CD4-positive, alpha-beta T cell (primary cell): ENCODE data around the gene AIFM2. TPM values are rescaled to one million over a fixed set of nuclear protein-coding genes. Genes with fewer than 3 reads are reported as not detected.

Experiments used
- ATAC-seq: fragments of 200-7000 bp; cut with Tn5 transposase; one replicate; pipeline ENCODE4 v1.10.0; 2022; ENCODE audit warnings: mild to moderate bottlenecking; ENCODE audit not compliant: poor library complexity
- CTCF ChIA-PET: fragments of 350-600 bp; sonication (Branson Sonifier 250); formaldehyde crosslinking; loops from one replicate; lab custom pipeline; 2021; ENCODE audit warnings: antibody characterized with exemption, inconsistent platforms; lab: Charles Lee
- POLR2A ChIA-PET: fragments of 350-600 bp; sonication (Branson Sonifier 250); formaldehyde crosslinking; loops from one replicate; lab custom pipeline; 2021; ENCODE audit warnings: antibody characterized with exemption, inconsistent platforms; lab: Charles Lee
- DNase-seq, 14 experiments: peaks; one replicate each; pipeline ENCODE4 v3.0.0-alpha.2; 2013 to 2020; ENCODE audit warnings: mixed read lengths in 2 of 14
- H3K27ac ChIP-seq, 2 donors: one replicate each; pipeline versions ENCODE4 v1.5.1 to v1.7.0; 2013; ENCODE audit warnings: low read length in 2 of 2, low read depth in 1 of 2, mild to moderate bottlenecking in 1 of 2
- H3K27me3 ChIP-seq, 2 experiments: 1 replicate in 1 of 2; 2 replicates in 1 of 2; pipeline versions ENCODE4 v1.6.1 to v1.7.0; 2013; ENCODE audit warnings: low read length in 2 of 2, control low read depth in 1 of 2, mild to moderate bottlenecking in 1 of 2, moderate library complexity in 1 of 2; ENCODE audit not compliant: insufficient read depth in 2 of 2, control insufficient read depth in 1 of 2
- H3K36me3 ChIP-seq: one replicate; pipeline ENCODE4 v1.6.1; 2013; ENCODE audit warnings: low read length, control low read depth; ENCODE audit not compliant: insufficient read depth
- H3K4me1 ChIP-seq: one replicate; pipeline ENCODE4 v1.6.1; 2013; ENCODE audit warnings: low read length, control low read depth; ENCODE audit not compliant: insufficient read depth
- H3K4me3 ChIP-seq: one replicate; pipeline ENCODE4 v1.5.1; 2013; ENCODE audit warnings: mild to moderate bottlenecking, low read length, moderate library complexity
- H3K9me3 ChIP-seq, 2 experiments: 1 replicate in 1 of 2; 2 replicates in 1 of 2; pipeline versions ENCODE4 v1.6.1 to v1.7.0; 2013; ENCODE audit warnings: low read length in 2 of 2, mild to moderate bottlenecking in 2 of 2, control low read depth in 1 of 2, moderate library complexity in 1 of 2; ENCODE audit not compliant: control insufficient read depth in 1 of 2, insufficient read depth in 1 of 2
- H3K27ac Mint-ChIP-seq: one replicate; pipeline ENCODE4 v1.8.0; 2020; ENCODE audit warnings: mixed read lengths
- H3K27me3 Mint-ChIP-seq: one replicate; pipeline ENCODE4 v1.8.0; 2021; ENCODE audit warnings: mixed read lengths
- H3K36me3 Mint-ChIP-seq: one replicate; pipeline ENCODE4 v1.8.0; 2021; ENCODE audit warnings: low read depth, mixed read lengths
- H3K4me1 Mint-ChIP-seq: one replicate; pipeline ENCODE4 v1.8.0; 2021; ENCODE audit warnings: low read depth, mixed read lengths
- H3K4me3 Mint-ChIP-seq: one replicate; pipeline ENCODE4 v1.8.0; 2020; ENCODE audit warnings: mild to moderate bottlenecking, mixed read lengths
- H3K9me3 Mint-ChIP-seq: one replicate; pipeline ENCODE4 v1.8.0; 2020; ENCODE audit warnings: mixed read lengths
- intact Hi-C, 2 experiments: fragments of 100-400 bp; cut with DNase I in 1 of 2; cut with micrococcal nuclease in 1 of 2; formaldehyde crosslinking; loops; one replicate each; pipeline versions ENCODE4 v1.15.1 to v1.9.0; 2023 to 2025; cut with DNase I, micrococcal nuclease
- total RNA-seq, 174 experiments: library from RNA in 2 of 174; stranded (reverse) in 2 of 174; gene quantifications; one replicate each; pipeline ENCODE4 v1.2.3 and lab custom pipeline; 2021 to 2026
- TF ChIP-seq, protein P1 (sequence below): fragments of 200-600 bp; IDR thresholded peaks from one replicate; pipeline ENCODE4 v1.8.0; 2022; ENCODE audit warnings: antibody characterized with exemption, mild to moderate bottlenecking

The AIFM2 gene
- total RNA-seq, 2 experiments from 2014 or later, result 2.3 to 2.5 TPM

DNA sequence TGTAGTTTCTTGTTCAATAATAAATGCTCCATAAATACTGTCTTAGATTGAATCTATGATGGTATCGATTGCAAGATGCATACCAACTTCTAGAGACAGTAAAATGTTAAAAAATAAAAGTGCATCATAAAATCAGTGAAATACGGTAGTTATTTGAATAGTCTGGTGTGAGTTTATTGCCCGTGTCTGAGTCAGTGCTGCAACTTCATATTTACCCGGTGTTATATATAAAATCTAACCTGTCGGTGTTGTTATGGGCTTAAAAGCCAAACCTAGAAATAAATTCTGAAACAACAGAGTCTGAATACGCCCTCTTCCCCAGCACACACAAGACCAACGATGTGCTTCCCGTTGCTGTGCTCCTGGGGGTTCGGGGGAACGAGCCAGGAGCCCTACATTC is 63.7 kb downstream of the AIFM2 start:
- Mint-ChIP-seq H3K36me3 (no peaks in the 10 kb centered on the region), H3K27me3 (no peaks in the 10 kb centered on the region), H3K27ac (no peak overlapping the region), H3K9me3 (no peaks in the 10 kb centered on the region), H3K4me1 (no peaks in the 10 kb centered on the region), H3K4me3 (no peak overlapping the region)
- intact Hi-C loops, result no loop called here
- H3K36me3 ChIP-seq, result no peaks in the 10 kb centered on the region
- TF ChIP-seq, protein P1, sequence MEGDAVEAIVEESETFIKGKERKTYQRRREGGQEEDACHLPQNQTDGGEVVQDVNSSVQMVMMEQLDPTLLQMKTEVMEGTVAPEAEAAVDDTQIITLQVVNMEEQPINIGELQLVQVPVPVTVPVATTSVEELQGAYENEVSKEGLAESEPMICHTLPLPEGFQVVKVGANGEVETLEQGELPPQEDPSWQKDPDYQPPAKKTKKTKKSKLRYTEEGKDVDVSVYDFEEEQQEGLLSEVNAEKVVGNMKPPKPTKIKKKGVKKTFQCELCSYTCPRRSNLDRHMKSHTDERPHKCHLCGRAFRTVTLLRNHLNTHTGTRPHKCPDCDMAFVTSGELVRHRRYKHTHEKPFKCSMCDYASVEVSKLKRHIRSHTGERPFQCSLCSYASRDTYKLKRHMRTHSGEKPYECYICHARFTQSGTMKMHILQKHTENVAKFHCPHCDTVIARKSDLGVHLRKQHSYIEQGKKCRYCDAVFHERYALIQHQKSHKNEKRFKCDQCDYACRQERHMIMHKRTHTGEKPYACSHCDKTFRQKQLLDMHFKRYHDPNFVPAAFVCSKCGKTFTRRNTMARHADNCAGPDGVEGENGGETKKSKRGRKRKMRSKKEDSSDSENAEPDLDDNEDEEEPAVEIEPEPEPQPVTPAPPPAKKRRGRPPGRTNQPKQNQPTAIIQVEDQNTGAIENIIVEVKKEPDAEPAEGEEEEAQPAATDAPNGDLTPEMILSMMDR, result no peak
- ChIA-PET CTCF (no interaction called here), POLR2A (no interaction called here)
- DNase-seq (no peak), ATAC-seq (no peak)
- H3K4me3 ChIP-seq, result no peak overlapping the region
- H3K4me1 ChIP-seq, result no peaks in the 10 kb centered on the region
- H3K27ac ChIP-seq, result no peak overlapping the region
- H3K9me3 ChIP-seq, result no peaks in the 10 kb centered on the region
- H3K27me3 ChIP-seq, result no peaks in the 10 kb centered on the region

DNA sequence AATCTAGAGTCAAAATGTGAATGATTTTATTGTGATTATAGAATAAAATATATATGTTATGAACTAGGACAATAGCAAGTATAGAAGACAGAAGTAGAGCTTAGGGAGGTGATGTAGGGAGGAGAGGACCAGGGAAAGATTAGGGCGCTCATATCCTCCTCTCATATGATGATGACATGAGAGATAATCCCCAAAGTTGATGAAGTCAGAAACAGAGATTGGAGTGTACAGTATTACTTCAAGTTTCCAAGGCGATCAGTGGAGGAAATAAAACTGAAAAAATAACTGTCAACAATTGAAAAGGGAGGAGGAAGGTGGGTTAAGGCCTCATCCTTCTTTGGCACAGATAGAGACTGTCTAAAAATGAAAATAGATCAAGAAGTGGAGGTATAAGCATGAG is 65.0 kb downstream of the AIFM2 start:
- Mint-ChIP-seq H3K27ac (no peak overlapping the region), H3K9me3 (no peaks in the 10 kb centered on the region), H3K4me3 (no peak overlapping the region), H3K4me1 (no peaks in the 10 kb centered on the region), H3K27me3 (no peaks in the 10 kb centered on the region), H3K36me3 (no peaks in the 10 kb centered on the region)
- Histone ChIP-seq H3K4me1 (no peaks in the 10 kb centered on the region), H3K36me3 (no peaks in the 10 kb centered on the region), H3K27ac (no peak overlapping the region), H3K9me3 (no peaks in the 10 kb centered on the region), H3K4me3 (no peak overlapping the region), H3K27me3 (no peaks in the 10 kb centered on the region)
- ChIA-PET CTCF (no interaction called here), POLR2A (no interaction called here)
- DNase-seq (no peak), ATAC-seq (no peak)
- intact Hi-C loops, result no loop called here
- TF ChIP-seq, protein P1, result no peak

DNA sequence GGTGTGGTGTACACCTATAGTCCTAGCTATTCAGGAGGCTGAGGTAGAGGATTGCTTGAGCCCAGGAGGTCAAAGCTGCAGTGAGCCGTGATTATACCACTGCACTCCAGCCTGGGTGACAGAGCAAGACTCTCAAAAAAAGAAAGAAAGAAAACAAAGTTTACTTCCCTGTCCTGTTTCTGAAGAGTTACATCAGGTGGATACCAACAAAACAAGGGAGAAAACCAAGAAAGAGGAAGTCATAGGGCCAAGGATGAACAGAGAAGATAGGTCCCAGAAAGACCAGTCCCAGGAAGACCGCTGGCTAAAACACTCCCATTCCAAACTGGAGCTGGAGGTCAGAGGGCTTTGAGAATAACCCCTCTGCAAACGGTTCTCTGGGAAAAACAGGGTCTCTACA is 66.4 kb downstream of the AIFM2 start:
- Histone ChIP-seq H3K27ac (no peak overlapping the region), H3K27me3 (no peaks in the 10 kb centered on the region), H3K36me3 (no peaks in the 10 kb centered on the region), H3K9me3 (no peaks in the 10 kb centered on the region), H3K4me3 (no peak overlapping the region), H3K4me1 (no peaks in the 10 kb centered on the region)
- Mint-ChIP-seq H3K27ac (no peak overlapping the region), H3K4me3 (no peak overlapping the region), H3K9me3 (no peaks in the 10 kb centered on the region), H3K27me3 (no peaks in the 10 kb centered on the region), H3K36me3 (no peaks in the 10 kb centered on the region), H3K4me1 (no peaks in the 10 kb centered on the region)
- CTCF ChIA-PET, result no interaction called here
- TF ChIP-seq, protein P1, result no peak
- ATAC-seq, result no peak
- intact Hi-C loops, result no loop called here
- no peak for DNase-seq
- POLR2A ChIA-PET, result no interaction called here
